Measurements from ENCODE around the gene DEGS1.

The DEGS1 gene

GRCh38 chr1:224183591-224184312 lies 712 bp downstream of the DEGS1 start:
- H3K4me1 ChIP-seq (ENCODE audit: control insufficient read depth, insufficient read depth, low read length), result peaks cover 3% of the 10 kb centered on the region; the same call in 1 of the 2 replicates
- no peaks in the 10 kb centered on the region for H3K9me3 ChIP-seq (ENCODE audit: control insufficient read depth, insufficient read depth, low read depth, low read length)
- peaks cover 30 to 36% of the 10 kb centered on the region in 2 experiments for H3K36me3 ChIP-seq (ENCODE audit: control insufficient read depth in 2 of 2, insufficient read depth in 1 of 2, low read length in 2 of 2)
- H3K4me3 ChIP-seq (ENCODE audit: low read depth, low read length), result peak overlapping the region; percentile 72
- H3K27ac ChIP-seq (ENCODE audit: extremely low read depth, low read depth, low read length), result peak overlapping the region; percentile 99
- CTCF ChIA-PET, result interaction anchor here (0.6 to 1.1 kb wide), 2 partner anchors 14 to 698 kb away, joined by 4 to 6 read pairs; no protein-coding TSS in a partner anchor
- POLR2A ChIA-PET, result interaction anchor here (1.0 to 4.0 kb wide), 14 partner anchors 9 to 339 kb away, joined by 3 to 40 read pairs (median 4); partner anchors contain the start of gene NVL
- TF ChIP-seq GLIS1 (tag by site-specific recombination; IDR thresholded peaks at IDR 0.05), result peak; percentile 68
- TF ChIP-seq ZNF311 (tag by site-specific recombination; IDR thresholded peaks at IDR 0.05; ENCODE audit: borderline replicate concordance), result no peak
- peak; percentile 70 for TF ChIP-seq EGR2 (tag by site-specific recombination; IDR thresholded peaks at IDR 0.05; ENCODE audit: low read depth)
- TF ChIP-seq ZNF19 (tag by site-specific recombination; IDR thresholded peaks at IDR 0.05; ENCODE audit: low read depth), result no peak
- TF ChIP-seq ZNF677 (tag by site-specific recombination; IDR thresholded peaks at IDR 0.05), result peak; percentile 6; the same call in 1 of the 2 replicates
- TF ChIP-seq, protein P1, sequence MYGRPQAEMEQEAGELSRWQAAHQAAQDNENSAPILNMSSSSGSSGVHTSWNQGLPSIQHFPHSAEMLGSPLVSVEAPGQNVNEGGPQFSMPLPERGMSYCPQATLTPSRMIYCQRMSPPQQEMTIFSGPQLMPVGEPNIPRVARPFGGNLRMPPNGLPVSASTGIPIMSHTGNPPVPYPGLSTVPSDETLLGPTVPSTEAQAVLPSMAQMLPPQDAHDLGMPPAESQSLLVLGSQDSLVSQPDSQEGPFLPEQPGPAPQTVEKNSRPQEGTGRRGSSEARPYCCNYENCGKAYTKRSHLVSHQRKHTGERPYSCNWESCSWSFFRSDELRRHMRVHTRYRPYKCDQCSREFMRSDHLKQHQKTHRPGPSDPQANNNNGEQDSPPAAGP (tag by site-specific recombination; IDR thresholded peaks at IDR 0.05), result peak; percentile 71
- 0 out of 2 replicates have a peak, but pooled peaks have one; percentile 31 for TF ChIP-seq ZNF398 (tag by site-specific recombination; IDR thresholded peaks at IDR 0.05)
- TF ChIP-seq ZNF121 (tag by site-specific recombination; IDR thresholded peaks at IDR 0.05), result peak; percentile 68
- TF ChIP-seq, protein P2, sequence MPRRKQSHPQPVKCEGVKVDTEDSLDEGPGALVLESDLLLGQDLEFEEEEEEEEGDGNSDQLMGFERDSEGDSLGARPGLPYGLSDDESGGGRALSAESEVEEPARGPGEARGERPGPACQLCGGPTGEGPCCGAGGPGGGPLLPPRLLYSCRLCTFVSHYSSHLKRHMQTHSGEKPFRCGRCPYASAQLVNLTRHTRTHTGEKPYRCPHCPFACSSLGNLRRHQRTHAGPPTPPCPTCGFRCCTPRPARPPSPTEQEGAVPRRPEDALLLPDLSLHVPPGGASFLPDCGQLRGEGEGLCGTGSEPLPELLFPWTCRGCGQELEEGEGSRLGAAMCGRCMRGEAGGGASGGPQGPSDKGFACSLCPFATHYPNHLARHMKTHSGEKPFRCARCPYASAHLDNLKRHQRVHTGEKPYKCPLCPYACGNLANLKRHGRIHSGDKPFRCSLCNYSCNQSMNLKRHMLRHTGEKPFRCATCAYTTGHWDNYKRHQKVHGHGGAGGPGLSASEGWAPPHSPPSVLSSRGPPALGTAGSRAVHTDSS (tag by site-specific recombination; IDR thresholded peaks at IDR 0.05), result 0 out of 2 replicates have a peak, but pooled peaks have one; percentile 14
- peak; percentile 51 for TF ChIP-seq ZIC2 (tag by site-specific recombination; IDR thresholded peaks at IDR 0.05)
- peak; percentile 100 for TF ChIP-seq ZNF335 (tag by site-specific recombination; conservative IDR thresholded peaks at IDR 0.05)
- TF ChIP-seq ZNF324 (tag by site-specific recombination; IDR thresholded peaks at IDR 0.05), result 0 out of 2 replicates have a peak, but pooled peaks have one; percentile 46
- TF ChIP-seq ZNF692 (tag by site-specific recombination; IDR thresholded peaks at IDR 0.05), result peak; percentile 91
- TF ChIP-seq ZFHX2 (tag by site-specific recombination; conservative IDR thresholded peaks at IDR 0.05), result peak; percentile 78
- TF ChIP-seq ZBTB8A (tag by site-specific recombination; IDR thresholded peaks at IDR 0.05), result peak; percentile 99
- TF ChIP-seq, protein P3, sequence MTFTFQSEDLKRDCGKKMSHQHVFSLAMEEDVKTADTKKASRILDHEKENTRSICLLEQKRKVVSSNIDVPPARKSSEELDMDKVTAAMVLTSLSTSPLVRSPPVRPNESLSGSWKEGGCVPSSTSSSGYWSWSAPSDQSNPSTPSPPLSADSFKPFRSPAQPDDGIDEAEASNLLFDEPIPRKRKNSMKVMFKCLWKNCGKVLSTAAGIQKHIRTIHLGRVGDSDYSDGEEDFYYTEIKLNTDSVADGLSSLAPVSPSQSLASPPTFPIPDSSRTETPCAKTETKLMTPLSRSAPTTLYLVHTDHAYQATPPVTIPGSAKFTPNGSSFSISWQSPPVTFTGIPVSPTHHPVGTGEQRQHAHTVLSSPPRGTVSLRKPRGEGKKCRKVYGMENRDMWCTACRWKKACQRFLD (tag by site-specific recombination; IDR thresholded peaks at IDR 0.05), result peak; percentile 90
- no peak; the same call in none of the 2 replicates for TF ChIP-seq ZNF600 (tag by site-specific recombination; IDR thresholded peaks at IDR 0.05)
- TF ChIP-seq ZNF561 (tag by site-specific recombination; IDR thresholded peaks at IDR 0.05; ENCODE audit: borderline replicate concordance), result peak; percentile 70; the same call in 1 of the 2 replicates
- TF ChIP-seq ZNF501 (tag by site-specific recombination; IDR thresholded peaks at IDR 0.05), result peak; percentile 94
- peak; percentile 92 for TF ChIP-seq PATZ1 (tag by site-specific recombination; IDR thresholded peaks at IDR 0.05)
- peak; percentile 92 for TF ChIP-seq ZFP37 (tag by site-specific recombination; IDR thresholded peaks at IDR 0.05)
- peak; percentile 88; the same call in 1 of the 2 replicates for TF ChIP-seq ZEB2 (tag by site-specific recombination; IDR thresholded peaks at IDR 0.05)
- TF ChIP-seq YY2 (tag by site-specific recombination; IDR thresholded peaks at IDR 0.05), result peak; percentile 35; the same call in 1 of the 2 replicates

All from HEK293 (cell line).